ENCODE results near the gene ADRA2B.

DNA sequence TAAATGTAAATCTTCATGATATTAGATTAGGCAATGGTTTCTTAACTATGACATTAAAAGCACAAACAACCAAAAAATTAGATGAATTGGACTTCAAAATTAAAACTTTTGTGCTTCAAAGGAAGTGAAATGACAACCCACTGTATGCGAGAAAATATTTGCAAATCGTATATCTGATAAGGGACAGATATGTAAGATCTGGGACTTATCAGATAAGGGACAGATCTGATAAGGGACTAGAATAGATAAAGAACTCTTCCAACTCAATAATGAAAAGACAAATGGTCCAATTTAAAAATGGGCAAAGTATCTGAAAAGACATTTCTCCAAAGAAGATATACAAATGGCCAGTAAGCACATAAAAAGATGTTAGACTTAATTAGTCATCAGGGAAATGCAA is 29.2 kb downstream of the ADRA2B start:
- TF ChIP-seq, protein P1, sequence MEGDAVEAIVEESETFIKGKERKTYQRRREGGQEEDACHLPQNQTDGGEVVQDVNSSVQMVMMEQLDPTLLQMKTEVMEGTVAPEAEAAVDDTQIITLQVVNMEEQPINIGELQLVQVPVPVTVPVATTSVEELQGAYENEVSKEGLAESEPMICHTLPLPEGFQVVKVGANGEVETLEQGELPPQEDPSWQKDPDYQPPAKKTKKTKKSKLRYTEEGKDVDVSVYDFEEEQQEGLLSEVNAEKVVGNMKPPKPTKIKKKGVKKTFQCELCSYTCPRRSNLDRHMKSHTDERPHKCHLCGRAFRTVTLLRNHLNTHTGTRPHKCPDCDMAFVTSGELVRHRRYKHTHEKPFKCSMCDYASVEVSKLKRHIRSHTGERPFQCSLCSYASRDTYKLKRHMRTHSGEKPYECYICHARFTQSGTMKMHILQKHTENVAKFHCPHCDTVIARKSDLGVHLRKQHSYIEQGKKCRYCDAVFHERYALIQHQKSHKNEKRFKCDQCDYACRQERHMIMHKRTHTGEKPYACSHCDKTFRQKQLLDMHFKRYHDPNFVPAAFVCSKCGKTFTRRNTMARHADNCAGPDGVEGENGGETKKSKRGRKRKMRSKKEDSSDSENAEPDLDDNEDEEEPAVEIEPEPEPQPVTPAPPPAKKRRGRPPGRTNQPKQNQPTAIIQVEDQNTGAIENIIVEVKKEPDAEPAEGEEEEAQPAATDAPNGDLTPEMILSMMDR (IDR thresholded peaks at IDR 0.05), result no peak
- no peak for TF ChIP-seq POLR2AphosphoS5 (IDR thresholded peaks at IDR 0.05)

All from esophagus muscularis mucosa (tissue), 3 donors.